ENCODE data around the gene NRCAM. TPM values are rescaled to one million over a fixed set of nuclear protein-coding genes. Genes with fewer than 3 reads are reported as not detected.

The NRCAM gene
- total and polyA plus RNA-seq, 10 of the 15 experiments (the other 5 are each of a cell fraction or from before 2014, with no cell fraction given): 0.30 to 2.0 (median 1.0) TPM

DNA sequence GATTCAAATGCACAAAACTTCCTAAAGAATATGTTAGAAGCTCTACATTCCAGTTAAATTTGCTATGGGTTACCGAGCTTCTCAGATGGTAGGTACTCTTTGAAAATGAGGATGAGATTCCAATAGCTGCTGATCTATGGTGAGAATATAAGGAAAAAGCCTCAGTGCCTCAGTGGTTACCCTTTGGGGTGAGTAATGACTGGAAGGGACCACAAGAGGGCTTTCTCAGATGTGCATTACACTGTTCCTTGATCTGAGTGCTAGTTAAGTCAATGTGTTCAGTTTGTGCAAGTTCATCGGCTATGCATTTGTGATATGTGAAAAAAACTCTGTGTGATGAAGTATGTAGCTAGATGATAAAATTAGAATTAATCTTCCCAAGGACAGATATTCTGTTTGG lies 3.5 kb downstream of the NRCAM start:
- no peaks in the 10 kb centered on the region for H3K9me3 ChIP-seq (replicated peaks; ENCODE audit: control insufficient read depth, insufficient read depth, low read length)
- H3K4me1 ChIP-seq (ENCODE audit: control insufficient read depth, insufficient read depth, low read length): no peaks in the 10 kb centered on the region
- RAD21 ChIA-PET (ENCODE audit: unreplicated experiment): interaction anchor here (0.9 to 2.7 kb wide), 2 partner anchors 44 to 270 kb away, joined by 4 to 8 read pairs; no protein-coding TSS in a partner anchor
- in situ Hi-C loops (cut with MboI) (no loop called here), intact Hi-C loops (cut with micrococcal nuclease; ENCODE audit: unreplicated experiment) (loop anchor here (2.0 kb wide), 1 partner anchor 44 kb away; no protein-coding TSS in a partner anchor)
- DNase-seq (ENCODE audit: low read depth, low spot score) (no peak), ATAC-seq (peak; percentile 65), FAIRE-seq (peak; percentile 72)
- no peak overlapping the region for H3K4me3 ChIP-seq
- POLR2A ChIA-PET: no interaction called here
- no peak overlapping the region for H3K9ac ChIP-seq (ENCODE audit: control insufficient read depth, insufficient read depth, low read length)
- no peak overlapping the region for H3K27ac ChIP-seq (ENCODE audit: control insufficient read depth, insufficient read depth)
- SMC1A ChIA-PET (ENCODE audit: uncharacterized antibody, unreplicated experiment): interaction anchor here (0.7 to 2.6 kb wide), 10 partner anchors 10 to 276 kb away, joined by 3 to 16 read pairs (median 3); no protein-coding TSS in a partner anchor
- TF ChIP-seq RUNX3 (IDR thresholded peaks at IDR 0.05; ENCODE audit: low read length) (peak; percentile 25; the same call in 1 of the 2 replicates), RAD21 (IDR thresholded peaks at IDR 0.05; ENCODE audit: insufficient read depth, low read depth, low read length) (peak; percentile 56), ZNF24 (IDR thresholded peaks at IDR 0.05) (0 out of 2 replicates have a peak, but pooled peaks have one; percentile 42), SMC3 (IDR thresholded peaks at IDR 0.05; ENCODE audit: borderline replicate concordance, low read length) (peak; percentile 59; the same call in 1 of the 2 replicates)
- TF ChIP-seq, protein P1, sequence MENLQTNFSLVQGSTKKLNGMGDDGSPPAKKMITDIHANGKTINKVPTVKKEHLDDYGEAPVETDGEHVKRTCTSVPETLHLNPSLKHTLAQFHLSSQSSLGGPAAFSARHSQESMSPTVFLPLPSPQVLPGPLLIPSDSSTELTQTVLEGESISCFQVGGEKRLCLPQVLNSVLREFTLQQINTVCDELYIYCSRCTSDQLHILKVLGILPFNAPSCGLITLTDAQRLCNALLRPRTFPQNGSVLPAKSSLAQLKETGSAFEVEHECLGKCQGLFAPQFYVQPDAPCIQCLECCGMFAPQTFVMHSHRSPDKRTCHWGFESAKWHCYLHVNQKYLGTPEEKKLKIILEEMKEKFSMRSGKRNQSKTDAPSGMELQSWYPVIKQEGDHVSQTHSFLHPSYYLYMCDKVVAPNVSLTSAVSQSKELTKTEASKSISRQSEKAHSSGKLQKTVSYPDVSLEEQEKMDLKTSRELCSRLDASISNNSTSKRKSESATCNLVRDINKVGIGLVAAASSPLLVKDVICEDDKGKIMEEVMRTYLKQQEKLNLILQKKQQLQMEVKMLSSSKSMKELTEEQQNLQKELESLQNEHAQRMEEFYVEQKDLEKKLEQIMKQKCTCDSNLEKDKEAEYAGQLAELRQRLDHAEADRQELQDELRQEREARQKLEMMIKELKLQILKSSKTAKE (IDR thresholded peaks at IDR 0.05; ENCODE audit: low read depth, poor library complexity, severe bottlenecking): no peak
- TF ChIP-seq, protein P2, sequence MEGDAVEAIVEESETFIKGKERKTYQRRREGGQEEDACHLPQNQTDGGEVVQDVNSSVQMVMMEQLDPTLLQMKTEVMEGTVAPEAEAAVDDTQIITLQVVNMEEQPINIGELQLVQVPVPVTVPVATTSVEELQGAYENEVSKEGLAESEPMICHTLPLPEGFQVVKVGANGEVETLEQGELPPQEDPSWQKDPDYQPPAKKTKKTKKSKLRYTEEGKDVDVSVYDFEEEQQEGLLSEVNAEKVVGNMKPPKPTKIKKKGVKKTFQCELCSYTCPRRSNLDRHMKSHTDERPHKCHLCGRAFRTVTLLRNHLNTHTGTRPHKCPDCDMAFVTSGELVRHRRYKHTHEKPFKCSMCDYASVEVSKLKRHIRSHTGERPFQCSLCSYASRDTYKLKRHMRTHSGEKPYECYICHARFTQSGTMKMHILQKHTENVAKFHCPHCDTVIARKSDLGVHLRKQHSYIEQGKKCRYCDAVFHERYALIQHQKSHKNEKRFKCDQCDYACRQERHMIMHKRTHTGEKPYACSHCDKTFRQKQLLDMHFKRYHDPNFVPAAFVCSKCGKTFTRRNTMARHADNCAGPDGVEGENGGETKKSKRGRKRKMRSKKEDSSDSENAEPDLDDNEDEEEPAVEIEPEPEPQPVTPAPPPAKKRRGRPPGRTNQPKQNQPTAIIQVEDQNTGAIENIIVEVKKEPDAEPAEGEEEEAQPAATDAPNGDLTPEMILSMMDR (IDR thresholded peaks at IDR 0.05 in 2 of 3, conservative IDR thresholded peaks at IDR 0.05 in 1 of 3; ENCODE audit: control insufficient read depth in 2 of 3, extremely low read depth in 1 of 3, insufficient read depth in 1 of 3, low read depth in 3 of 3, low read length in 3 of 3): peak; percentile 47 to 61 (median 57); a peak in 5 of 6 replicates
- TF ChIP-seq, protein P3, sequence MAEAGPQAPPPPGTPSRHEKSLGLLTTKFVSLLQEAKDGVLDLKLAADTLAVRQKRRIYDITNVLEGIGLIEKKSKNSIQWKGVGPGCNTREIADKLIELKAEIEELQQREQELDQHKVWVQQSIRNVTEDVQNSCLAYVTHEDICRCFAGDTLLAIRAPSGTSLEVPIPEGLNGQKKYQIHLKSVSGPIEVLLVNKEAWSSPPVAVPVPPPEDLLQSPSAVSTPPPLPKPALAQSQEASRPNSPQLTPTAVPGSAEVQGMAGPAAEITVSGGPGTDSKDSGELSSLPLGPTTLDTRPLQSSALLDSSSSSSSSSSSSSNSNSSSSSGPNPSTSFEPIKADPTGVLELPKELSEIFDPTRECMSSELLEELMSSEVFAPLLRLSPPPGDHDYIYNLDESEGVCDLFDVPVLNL (IDR thresholded peaks at IDR 0.05; ENCODE audit: low read depth, low read length): no peak
- no peaks in the 10 kb centered on the region; the same call in 1 of the 2 replicates for H4K20me1 ChIP-seq (ENCODE audit: control insufficient read depth, insufficient read depth)
- no peaks in the 10 kb centered on the region for H3K36me3 ChIP-seq (ENCODE audit: control insufficient read depth in 2 of 2, insufficient read depth in 2 of 2, low read length in 1 of 2)
- WGBS (ENCODE audit: insufficient coverage, insufficient replicate concordance, low lambda C conversion rate, missing lambda C conversion rate): 26% methylated on average over 2 of the region's 2 CpGs
- H2AFZ ChIP-seq (ENCODE audit: control insufficient read depth, low read depth, low read length): no peak overlapping the region
- CTCF ChIA-PET: interaction anchor here (0.6 to 4.5 kb wide), 14 partner anchors 8 to 275 kb away, joined by 3 to 28 read pairs (median 4); no protein-coding TSS in a partner anchor
- BruUV-seq (replicated peaks): no TSS peak
- H3K79me2 ChIP-seq (ENCODE audit: control insufficient read depth, insufficient read depth, low read length): no peaks in the 10 kb centered on the region
- no peak overlapping the region for H3K4me2 ChIP-seq (ENCODE audit: control insufficient read depth, insufficient read depth)
- peaks cover 13 to 14% of the 10 kb centered on the region in 2 experiments for H3K27me3 ChIP-seq (replicated peaks in 1 of 2; ENCODE audit: control insufficient read depth in 2 of 2, insufficient read depth in 2 of 2, low read length in 1 of 2)
